ENCODE results near the gene CA10.

The CA10 gene

GRCh38 chr17:51803161-51803560 is 355.4 kb downstream of the CA10 start:
- no peaks in the 10 kb centered on the region for H3K9me3 ChIP-seq (ENCODE audit: severe bottlenecking)
- H3K36me3 ChIP-seq: no peaks in the 10 kb centered on the region
- no peak for TF ChIP-seq CTCF (IDR thresholded peaks at IDR 0.05; ENCODE audit: low read depth, low read length)
- no peak overlapping the region for H3K27ac ChIP-seq
- DNase-seq: no peak
- H3K4me3 ChIP-seq (ENCODE audit: low read depth, low read length): no peak overlapping the region
- H3K27me3 ChIP-seq (ENCODE audit: insufficient read depth, low read depth, severe bottlenecking): no peaks in the 10 kb centered on the region

GRCh38 chr17:51802544-51802943 is 356.0 kb downstream of the CA10 start:
- H3K27ac ChIP-seq: no peak overlapping the region
- H3K4me3 ChIP-seq (ENCODE audit: low read depth, low read length): no peak overlapping the region
- no peaks in the 10 kb centered on the region for H3K36me3 ChIP-seq
- no peaks in the 10 kb centered on the region for H3K27me3 ChIP-seq (ENCODE audit: insufficient read depth, low read depth, severe bottlenecking)
- DNase-seq: peak; percentile 55
- no peaks in the 10 kb centered on the region for H3K9me3 ChIP-seq (ENCODE audit: severe bottlenecking)
- TF ChIP-seq CTCF (IDR thresholded peaks at IDR 0.05; ENCODE audit: low read depth, low read length): no peak

DNA sequence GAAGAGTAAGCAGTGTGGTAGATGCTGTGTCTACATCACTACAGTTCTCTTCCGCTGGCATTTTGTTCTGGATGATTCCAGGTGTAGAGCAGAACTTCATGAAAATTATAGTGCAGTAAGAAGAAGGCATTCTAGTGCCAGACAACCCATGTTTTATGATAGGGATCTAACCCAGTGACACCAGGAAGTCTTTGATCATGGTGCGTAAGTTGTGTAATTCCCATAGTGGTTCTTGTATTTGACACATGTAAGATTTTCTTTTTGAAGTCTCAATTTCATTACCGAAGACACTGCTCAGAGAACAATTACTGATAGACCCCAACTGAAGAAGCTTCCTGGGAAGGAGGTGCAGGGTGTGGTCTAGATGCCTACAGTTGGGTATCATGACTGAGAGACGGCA is 356.9 kb downstream of the CA10 start:
- Histone ChIP-seq H3K4me3 (ENCODE audit: low read depth, low read length) (no peak overlapping the region), H3K36me3 (no peaks in the 10 kb centered on the region), H3K9me3 (ENCODE audit: severe bottlenecking) (no peaks in the 10 kb centered on the region), H3K27ac (no peak overlapping the region), H3K27me3 (ENCODE audit: insufficient read depth, low read depth, severe bottlenecking) (no peaks in the 10 kb centered on the region)
- DNase-seq: no peak
- TF ChIP-seq CTCF (IDR thresholded peaks at IDR 0.05; ENCODE audit: low read depth, low read length): no peak

GRCh38 chr17:51799981-51800380 is 358.5 kb downstream of the CA10 start:
- no peak for DNase-seq
- no peaks in the 10 kb centered on the region for H3K9me3 ChIP-seq (ENCODE audit: severe bottlenecking)
- no peaks in the 10 kb centered on the region for H3K27me3 ChIP-seq (ENCODE audit: insufficient read depth, low read depth, severe bottlenecking)
- H3K27ac ChIP-seq: no peak overlapping the region
- TF ChIP-seq CTCF (IDR thresholded peaks at IDR 0.05; ENCODE audit: low read depth, low read length): no peak
- no peak overlapping the region for H3K4me3 ChIP-seq (ENCODE audit: low read depth, low read length)
- H3K36me3 ChIP-seq: no peaks in the 10 kb centered on the region

GRCh38 chr17:51799240-51799639 is 359.3 kb downstream of the CA10 start:
- Histone ChIP-seq H3K27ac (no peak overlapping the region), H3K27me3 (ENCODE audit: insufficient read depth, low read depth, severe bottlenecking) (no peaks in the 10 kb centered on the region), H3K4me3 (ENCODE audit: low read depth, low read length) (no peak overlapping the region), H3K36me3 (no peaks in the 10 kb centered on the region), H3K9me3 (ENCODE audit: severe bottlenecking) (no peaks in the 10 kb centered on the region)
- no peak for DNase-seq
- no peak for TF ChIP-seq CTCF (IDR thresholded peaks at IDR 0.05; ENCODE audit: low read depth, low read length)

- no peak for TF ChIP-seq CTCF (IDR thresholded peaks at IDR 0.05; ENCODE audit: low read depth, low read length)
- no peak for DNase-seq
- Histone ChIP-seq H3K27me3 (ENCODE audit: insufficient read depth, low read depth, severe bottlenecking) (no peaks in the 10 kb centered on the region), H3K36me3 (no peaks in the 10 kb centered on the region), H3K9me3 (ENCODE audit: severe bottlenecking) (no peaks in the 10 kb centered on the region), H3K4me3 (ENCODE audit: low read depth, low read length) (no peak overlapping the region), H3K27ac (no peak overlapping the region)
These were observed 361.4 kb downstream of the CA10 start for GRCh38 chr17:51797150-51797549.

All from WERI-Rb-1 (cell line).